Smooth muscle cell (in vitro differentiated cells): ENCODE measurements around the gene HHAT. TPM values are rescaled to one million over a fixed set of nuclear protein-coding genes. Genes with fewer than 3 reads are reported as not detected.

Experiments
- DNase-seq: peaks from one replicate; lab custom pipeline; 2025; ENCODE audit not compliant: unreplicated experiment; lab: John Stamatoyannopoulos, UW
- H2AFZ ChIP-seq: fragments of 200-600 bp; sonication (generic); 2 replicates; pipeline ENCODE4 v1.6.0; 2016; ENCODE audit warnings: antibody characterized with exemption, low read depth, mild to moderate bottlenecking
- H3F3A ChIP-seq: fragments of 200-600 bp; sonication (generic); 2 replicates; pipeline ENCODE4 v1.6.0; 2017; ENCODE audit warnings: antibody characterized with exemption, low read depth
- H3K27ac ChIP-seq: fragments of 200-600 bp; sonication (generic); 2 replicates; pipeline ENCODE4 v1.5.1; 2016; ENCODE audit warnings: low read depth, mild to moderate bottlenecking
- H3K27me3 ChIP-seq: fragments of 200-600 bp; sonication (generic); 2 replicates; pipeline ENCODE4 v1.6.1; 2016; ENCODE audit warnings: low read depth, mild to moderate bottlenecking
- H3K36me3 ChIP-seq: fragments of 200-600 bp; sonication (generic); 2 replicates; pipeline ENCODE4 v1.5.1; 2016; ENCODE audit warnings: low read depth
- H3K4me1 ChIP-seq: fragments of 200-600 bp; sonication (generic); 2 replicates; pipeline ENCODE4 v1.5.1; 2016; ENCODE audit warnings: low read depth
- H3K4me2 ChIP-seq: fragments of 200-600 bp; sonication (generic); 2 replicates; pipeline ENCODE4 v1.6.0; 2016; ENCODE audit warnings: mild to moderate bottlenecking
- H3K4me3 ChIP-seq: fragments of 200-600 bp; sonication (generic); 2 replicates; pipeline ENCODE4 v1.5.1; 2016; ENCODE audit warnings: mild to moderate bottlenecking
- H3K79me2 ChIP-seq: fragments of 200-600 bp; sonication (generic); 2 replicates; pipeline ENCODE4 v1.6.0; 2016; ENCODE audit warnings: low read depth, mild to moderate bottlenecking
- H3K9ac ChIP-seq: fragments of 200-600 bp; sonication (generic); 2 replicates; pipeline ENCODE4 v1.6.0; 2016; ENCODE audit warnings: low read depth
- H3K9me3 ChIP-seq: fragments of 200-600 bp; sonication (generic); replicated peaks from 2 replicates; pipeline ENCODE4 v1.5.1; 2016; ENCODE audit warnings: low read depth
- H4K20me1 ChIP-seq: fragments of 200-600 bp; sonication (generic); 2 replicates; pipeline ENCODE4 v1.6.0; 2016; ENCODE audit warnings: low read depth
- WGBS: methylation state at CpG from one replicate; pipeline ENCODE4 v1.1.7; 2016; ENCODE audit warnings: low lambda C conversion rate; 5-methylcytosine and 5-hydroxymethylcytosine counted together
- polyA plus RNA-seq: library from polyadenylated mRNA; unstranded; fragments of >200 nt; fragmentation: Nextera tagmentation; extraction: Ambion mirVana; gene quantifications from 2 replicates; pipeline ENCODE4 v1.2.1, GENCODE V29; 2016
- total RNA-seq: library from RNA; depleted of rRNA; stranded (reverse); fragments of >200 nt; gene quantifications from 2 replicates; pipeline ENCODE4 v1.2.3, GENCODE V29; 2014
- TF ChIP-seq, protein P1 (sequence below): fragments of 200-600 bp; sonication (generic); IDR thresholded peaks from 2 replicates; pipeline ENCODE4 v1.5.1; 2017; ENCODE audit warnings: borderline replicate concordance, mild to moderate bottlenecking, antibody characterized with exemption; ENCODE audit not compliant: insufficient read depth, poor library complexity, severe bottlenecking

The HHAT gene
- total and polyA plus RNA-seq, 2 experiments from 2014 or later: 4.6 to 9.8 TPM

DNA sequence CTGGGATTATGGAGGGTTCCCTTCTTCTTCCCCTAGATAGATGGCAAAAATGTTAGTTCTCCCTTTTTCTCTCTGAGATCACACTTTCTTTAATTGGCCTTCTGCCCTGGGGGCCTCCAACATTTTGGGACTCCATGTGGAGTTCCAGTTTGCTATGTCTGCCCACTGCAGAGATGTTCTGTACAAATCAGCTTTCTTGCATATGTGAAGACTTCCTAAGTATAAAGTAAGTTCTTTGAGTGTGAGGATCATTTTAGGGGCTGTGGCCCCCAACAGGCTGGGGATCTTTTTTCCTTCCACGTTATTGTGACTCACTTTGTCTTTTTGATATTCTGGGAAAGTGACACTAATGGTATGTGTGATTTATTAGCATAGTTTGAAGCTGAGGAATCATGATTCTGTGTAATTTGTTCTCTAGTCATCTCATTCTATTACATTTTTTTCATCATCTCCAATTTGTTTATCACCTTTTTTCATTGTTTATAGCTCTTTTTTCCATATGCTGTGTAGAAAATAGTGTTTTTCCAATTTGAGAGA, 48.2 kb downstream of the HHAT start:
- Histone ChIP-seq H3K4me1 (peaks cover 11% of the 10 kb centered on the region), H3K9ac (no peak overlapping the region), H3K4me2 (no peak overlapping the region), H2AFZ (no peak overlapping the region), H3K79me2 (no peaks in the 10 kb centered on the region), H3K4me3 (no peak overlapping the region), H3K9me3 (no peaks in the 10 kb centered on the region), H3K27me3 (no peaks in the 10 kb centered on the region), H3K27ac (no peak overlapping the region), H4K20me1 (no peaks in the 10 kb centered on the region), H3F3A (no peaks in the 10 kb centered on the region), H3K36me3 (no peaks in the 10 kb centered on the region)
- no peak for DNase-seq
- TF ChIP-seq, protein P1, sequence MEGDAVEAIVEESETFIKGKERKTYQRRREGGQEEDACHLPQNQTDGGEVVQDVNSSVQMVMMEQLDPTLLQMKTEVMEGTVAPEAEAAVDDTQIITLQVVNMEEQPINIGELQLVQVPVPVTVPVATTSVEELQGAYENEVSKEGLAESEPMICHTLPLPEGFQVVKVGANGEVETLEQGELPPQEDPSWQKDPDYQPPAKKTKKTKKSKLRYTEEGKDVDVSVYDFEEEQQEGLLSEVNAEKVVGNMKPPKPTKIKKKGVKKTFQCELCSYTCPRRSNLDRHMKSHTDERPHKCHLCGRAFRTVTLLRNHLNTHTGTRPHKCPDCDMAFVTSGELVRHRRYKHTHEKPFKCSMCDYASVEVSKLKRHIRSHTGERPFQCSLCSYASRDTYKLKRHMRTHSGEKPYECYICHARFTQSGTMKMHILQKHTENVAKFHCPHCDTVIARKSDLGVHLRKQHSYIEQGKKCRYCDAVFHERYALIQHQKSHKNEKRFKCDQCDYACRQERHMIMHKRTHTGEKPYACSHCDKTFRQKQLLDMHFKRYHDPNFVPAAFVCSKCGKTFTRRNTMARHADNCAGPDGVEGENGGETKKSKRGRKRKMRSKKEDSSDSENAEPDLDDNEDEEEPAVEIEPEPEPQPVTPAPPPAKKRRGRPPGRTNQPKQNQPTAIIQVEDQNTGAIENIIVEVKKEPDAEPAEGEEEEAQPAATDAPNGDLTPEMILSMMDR: no peak
- 17% methylated on average over 1 of the region's 1 CpG for WGBS

DNA sequence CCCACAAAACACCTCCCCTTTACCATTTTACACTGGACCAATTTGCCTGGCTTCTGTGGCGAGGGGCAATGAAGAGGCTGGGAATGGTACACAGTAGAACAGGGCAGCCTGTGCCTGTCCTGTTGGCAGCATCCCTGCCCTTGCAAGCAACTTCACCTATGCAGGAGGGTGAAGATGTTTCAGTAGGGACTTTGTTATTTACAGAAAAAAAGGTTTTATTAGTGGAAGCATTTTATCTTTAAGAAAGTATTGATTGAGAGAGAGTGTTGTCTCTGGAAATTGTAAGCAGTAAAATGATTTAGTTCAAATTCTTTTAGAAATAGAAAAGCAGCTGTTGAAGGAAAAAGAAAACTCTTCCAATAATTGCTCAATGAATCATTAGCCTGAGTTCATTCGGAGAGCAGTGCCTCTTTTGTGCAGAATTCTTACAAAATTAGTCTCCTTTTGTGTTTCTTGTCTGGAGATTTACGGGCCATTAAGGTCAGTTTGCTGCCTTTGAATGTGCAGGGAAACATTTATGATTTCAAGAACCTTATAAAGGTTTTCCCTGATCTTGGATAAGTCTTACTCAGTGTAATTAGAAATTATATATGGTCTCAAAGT, 49.1 kb downstream of the HHAT start:
- H3K27ac ChIP-seq: no peak overlapping the region
- H3K27me3 ChIP-seq: no peaks in the 10 kb centered on the region
- no peaks in the 10 kb centered on the region for H3K36me3 ChIP-seq
- WGBS: 62% methylated on average over 3 of the region's 3 CpGs
- no peaks in the 10 kb centered on the region for H3K9me3 ChIP-seq
- H3K9ac ChIP-seq: no peak overlapping the region
- TF ChIP-seq, protein P1: no peak
- peaks cover 11% of the 10 kb centered on the region for H3K4me1 ChIP-seq
- H2AFZ ChIP-seq: no peak overlapping the region
- H4K20me1 ChIP-seq: no peaks in the 10 kb centered on the region
- H3K4me3 ChIP-seq: no peak overlapping the region
- no peaks in the 10 kb centered on the region for H3K79me2 ChIP-seq
- H3F3A ChIP-seq: no peaks in the 10 kb centered on the region
- H3K4me2 ChIP-seq: peak overlapping the region; percentile 21
- DNase-seq: no peak

DNA sequence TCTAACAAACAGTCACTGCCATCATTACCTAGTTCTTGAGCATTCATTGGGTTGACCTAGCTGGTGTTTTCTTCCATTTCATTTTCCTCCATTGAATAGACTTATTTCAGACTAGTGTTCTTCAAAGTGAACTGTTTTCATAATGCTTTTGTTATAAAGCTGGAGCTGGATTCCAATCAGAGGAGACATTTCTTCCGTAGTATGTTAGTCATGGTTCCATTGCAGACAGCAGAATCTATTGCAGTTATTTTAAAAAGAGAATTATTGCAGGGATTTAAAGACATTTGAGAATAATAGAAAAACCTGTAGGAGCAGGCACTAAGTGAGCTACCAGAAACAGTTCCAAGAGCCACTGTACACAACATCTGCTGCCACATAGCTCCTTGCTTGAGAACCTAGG, 50.0 kb downstream of the HHAT start:
- Histone ChIP-seq H3K9ac (no peak overlapping the region), H3K27me3 (no peaks in the 10 kb centered on the region), H3F3A (no peaks in the 10 kb centered on the region), H3K36me3 (no peaks in the 10 kb centered on the region), H3K9me3 (no peaks in the 10 kb centered on the region), H3K4me2 (no peak overlapping the region), H3K4me1 (peaks cover 11% of the 10 kb centered on the region), H3K4me3 (no peak overlapping the region), H3K27ac (no peak overlapping the region), H4K20me1 (no peaks in the 10 kb centered on the region), H3K79me2 (no peaks in the 10 kb centered on the region), H2AFZ (no peak overlapping the region)
- 90% methylated on average over 1 of the region's 1 CpG for WGBS
- no peak for DNase-seq
- TF ChIP-seq, protein P1: no peak

DNA sequence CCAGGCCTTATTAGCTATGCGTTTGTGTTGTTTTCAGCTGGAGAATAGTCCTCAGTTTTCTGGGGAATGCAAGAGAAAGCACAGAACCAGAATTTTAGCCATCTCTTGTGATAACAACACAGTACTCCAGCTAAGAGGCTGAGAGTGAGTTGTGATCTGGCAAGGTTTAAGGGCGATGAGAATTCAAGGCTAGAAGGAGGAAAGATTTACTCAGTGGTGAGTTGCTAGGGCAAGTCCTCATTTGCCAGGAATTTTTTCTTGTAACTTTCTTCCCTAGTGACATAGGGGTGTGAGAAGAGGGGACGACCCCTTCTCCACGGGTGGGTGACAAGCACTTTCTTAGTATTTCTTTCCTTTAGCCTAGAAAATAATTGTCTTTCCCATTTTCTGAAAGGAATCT, 53.2 kb downstream of the HHAT start:
- TF ChIP-seq, protein P1: no peak
- Histone ChIP-seq H3K27me3 (no peaks in the 10 kb centered on the region), H3K4me3 (no peak overlapping the region), H3K79me2 (no peaks in the 10 kb centered on the region), H4K20me1 (no peaks in the 10 kb centered on the region), H3K9ac (no peak overlapping the region), H3K9me3 (no peaks in the 10 kb centered on the region), H3K4me1 (peaks cover 11% of the 10 kb centered on the region), H3K27ac (no peak overlapping the region), H3K36me3 (no peaks in the 10 kb centered on the region), H2AFZ (no peak overlapping the region), H3F3A (no peaks in the 10 kb centered on the region), H3K4me2 (no peak overlapping the region)
- WGBS: 71% methylated on average over 4 of the region's 4 CpGs
- no peak for DNase-seq
